ENCODE measurements around the gene RAB3IL1.
A peak's percentile ranks its signal among the peaks of the same experiment; 100 is the strongest.

RAB3IL1 gene

DNA sequence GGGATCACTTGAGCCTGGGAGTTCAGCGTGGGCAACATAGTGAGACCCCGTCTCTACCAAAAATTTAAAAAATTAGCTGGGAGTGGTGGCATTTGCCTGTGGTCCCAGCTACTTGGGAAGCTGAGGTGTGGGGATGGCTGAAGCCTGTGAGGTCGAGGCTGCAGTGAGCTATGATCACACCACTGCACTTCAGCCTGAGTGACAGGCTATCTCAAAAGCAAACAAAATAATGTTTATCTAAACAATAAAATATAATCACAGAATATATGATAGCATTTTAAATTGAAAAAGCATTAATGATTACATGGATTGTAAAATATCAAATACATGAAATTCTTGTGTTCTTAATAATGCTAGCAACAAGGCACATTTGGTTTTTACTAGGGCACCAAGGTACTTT lies 35.5 kb upstream of the RAB3IL1 start:
- DNase-seq: no peak

DNA sequence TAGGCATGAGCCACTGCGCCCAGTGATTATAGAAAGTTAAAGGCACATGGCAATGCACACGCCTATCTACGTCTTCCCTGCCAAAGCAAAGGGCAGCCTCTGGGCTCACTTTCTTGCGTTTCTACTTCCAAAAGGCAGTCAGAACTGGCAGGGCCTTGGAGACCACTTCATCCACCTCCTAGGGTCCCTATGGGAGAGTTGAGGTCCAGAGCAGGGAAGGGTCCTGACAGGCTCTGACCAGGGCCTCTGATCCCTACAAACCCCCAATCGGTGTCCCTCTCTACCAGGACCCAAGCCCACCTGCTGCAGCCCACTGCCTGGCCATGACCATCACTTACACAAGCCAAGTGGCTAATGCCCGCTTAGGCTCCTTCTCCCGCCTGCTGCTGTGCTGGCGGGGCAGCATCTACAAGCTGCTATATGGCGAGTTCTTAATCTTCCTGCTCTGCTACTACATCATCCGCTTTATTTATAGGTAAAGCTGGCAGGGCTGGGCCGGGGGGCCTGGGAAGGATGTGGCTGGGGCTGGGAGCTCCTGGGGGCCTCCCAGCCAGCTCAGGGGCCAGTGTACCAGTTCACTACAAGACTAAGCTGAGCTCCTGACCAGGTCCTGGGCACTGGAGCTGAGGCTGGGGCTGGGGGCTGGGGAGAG lies 34.2 kb upstream of the RAB3IL1 start:
- no peak for DNase-seq

DNA sequence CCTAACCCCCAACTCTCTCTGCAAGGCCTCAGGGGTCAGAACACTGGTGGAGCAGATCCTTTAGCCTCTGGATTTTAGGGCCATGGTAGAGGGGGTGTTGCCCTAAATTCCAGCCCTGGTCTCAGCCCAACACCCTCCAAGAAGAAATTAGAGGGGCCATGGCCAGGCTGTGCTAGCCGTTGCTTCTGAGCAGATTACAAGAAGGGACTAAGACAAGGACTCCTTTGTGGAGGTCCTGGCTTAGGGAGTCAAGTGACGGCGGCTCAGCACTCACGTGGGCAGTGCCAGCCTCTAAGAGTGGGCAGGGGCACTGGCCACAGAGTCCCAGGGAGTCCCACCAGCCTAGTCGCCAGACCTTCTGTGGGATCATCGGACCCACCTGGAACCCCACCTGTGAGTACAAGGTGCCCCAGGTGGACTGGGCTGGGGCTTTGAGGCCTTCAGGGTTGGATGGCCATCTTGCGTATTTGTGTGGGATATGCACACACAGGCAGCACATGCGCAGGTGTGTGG lies 32.7 kb upstream of the RAB3IL1 start, which contains the start of gene BEST1:
Gene BEST1 (plus strand): TSS at position 317 of the 513 bp plus-strand sequence. CDS start 1,456 bp downstream, outside the sequence.
- DNase-seq: no peak

DNA sequence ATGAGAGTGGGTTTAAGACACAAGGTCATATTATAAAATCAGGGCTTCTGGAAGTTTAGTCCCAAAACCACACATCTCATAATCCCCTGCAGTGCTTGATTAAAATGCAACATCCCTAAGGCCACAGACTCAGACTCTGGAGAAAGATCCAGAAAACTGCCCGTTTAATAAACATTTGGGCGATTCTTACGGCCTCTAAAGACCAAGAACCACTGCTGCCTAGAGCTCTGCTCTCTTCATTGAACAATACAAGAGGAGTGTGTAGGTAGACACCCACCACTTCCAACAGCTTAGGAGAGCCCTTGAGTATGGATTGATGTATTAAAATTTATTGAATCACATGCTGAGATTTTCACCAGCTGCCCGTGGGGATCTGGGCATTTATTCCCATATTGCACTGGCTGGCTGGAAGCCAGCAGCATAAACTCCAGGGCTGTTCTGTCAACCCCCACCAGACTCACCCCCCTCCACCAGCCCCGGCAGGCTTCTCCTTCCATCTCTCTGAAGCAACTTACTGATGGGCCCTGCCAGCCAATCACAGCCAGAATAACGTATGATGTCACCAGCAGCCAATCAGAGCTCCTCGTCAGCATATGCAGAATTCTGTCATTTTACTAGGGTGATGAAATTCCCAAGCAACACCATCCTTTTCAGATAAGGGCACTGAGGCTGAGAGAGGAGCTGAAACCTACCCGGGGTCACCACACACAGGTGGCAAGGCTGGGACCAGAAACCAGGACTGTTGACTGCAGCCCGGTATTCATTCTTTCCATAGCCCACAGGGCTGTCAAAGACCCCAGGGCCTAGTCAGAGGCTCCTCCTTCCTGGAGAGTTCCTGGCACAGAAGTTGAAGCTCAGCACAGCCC lies 32.0 kb upstream of the RAB3IL1 start:
- no peak for DNase-seq

DNA sequence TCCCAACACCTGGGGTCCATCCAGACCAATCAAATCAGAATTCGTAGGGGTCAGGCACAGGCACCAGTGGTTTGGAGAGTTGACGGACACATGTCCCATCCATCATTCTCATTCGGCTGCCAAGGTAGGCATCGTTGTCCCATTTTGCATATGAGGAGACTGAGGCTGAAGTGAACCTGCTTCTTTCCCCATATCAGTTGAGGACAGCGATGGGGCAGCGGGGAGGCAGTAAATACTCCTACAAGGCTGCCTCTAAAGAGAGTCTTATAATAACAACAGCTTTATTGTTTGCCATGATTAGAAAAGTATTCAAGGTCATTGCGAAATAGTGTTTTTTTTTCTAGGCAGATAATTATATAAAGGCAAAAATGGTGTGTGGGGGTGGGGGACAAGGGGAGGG lies 31.1 kb upstream of the RAB3IL1 start:
- no peak for DNase-seq

DNA sequence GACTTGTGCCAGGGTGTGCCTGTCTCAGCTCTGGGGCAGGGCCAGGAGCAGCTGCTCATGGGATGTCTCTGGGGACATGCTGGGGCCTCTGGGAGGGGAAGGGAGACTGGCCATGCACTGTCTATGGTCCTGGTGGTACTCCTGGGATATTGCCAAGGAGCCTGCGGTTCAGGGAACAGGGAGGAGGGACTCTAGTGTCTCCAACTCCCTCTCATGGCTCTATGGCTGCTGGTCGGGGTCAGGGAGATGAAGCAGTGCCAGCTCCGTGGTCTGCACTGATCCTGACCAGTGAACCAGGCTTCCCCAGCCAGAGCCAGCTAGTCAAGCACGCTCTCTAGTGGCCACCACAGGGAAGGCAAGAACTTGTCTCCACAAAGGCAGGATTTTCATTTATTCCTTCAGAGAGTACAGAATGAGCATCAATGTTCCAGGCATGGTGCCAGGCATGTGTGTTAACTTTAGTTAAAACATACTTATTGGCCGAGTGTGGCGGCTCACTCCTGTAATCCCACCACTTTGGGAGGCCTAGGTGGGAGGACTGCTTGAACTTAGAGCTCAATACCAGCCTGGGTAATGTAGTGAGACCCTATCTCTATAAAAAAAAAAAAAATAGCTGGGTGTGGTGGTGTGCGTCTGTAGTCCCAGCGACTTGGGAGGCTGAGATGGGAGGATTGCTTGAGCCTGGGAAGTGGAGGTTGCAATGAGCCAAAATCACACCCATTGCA lies 30.3 kb upstream of the RAB3IL1 start:
- DNase-seq: peak; percentile 85

DNA sequence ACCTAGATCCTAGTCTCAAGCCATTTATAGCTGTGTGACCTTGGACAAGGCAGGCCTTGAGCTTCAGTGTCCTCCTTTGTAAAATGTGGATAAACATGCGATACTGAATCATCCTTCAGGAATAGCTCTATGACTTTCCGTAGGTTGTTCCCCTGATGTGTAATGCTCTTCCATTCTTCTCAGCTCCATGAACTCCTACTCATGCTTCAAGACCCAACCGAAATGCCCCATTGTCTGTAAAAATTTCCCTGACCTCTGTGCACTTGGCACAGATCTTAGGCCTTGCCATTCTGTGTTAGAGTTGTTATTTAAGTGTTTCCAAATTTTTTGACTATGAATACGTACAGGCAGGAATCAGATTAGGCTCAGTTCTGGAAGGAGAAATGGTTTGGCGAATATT lies 29.5 kb upstream of the RAB3IL1 start:
- DNase-seq: no peak

DNA sequence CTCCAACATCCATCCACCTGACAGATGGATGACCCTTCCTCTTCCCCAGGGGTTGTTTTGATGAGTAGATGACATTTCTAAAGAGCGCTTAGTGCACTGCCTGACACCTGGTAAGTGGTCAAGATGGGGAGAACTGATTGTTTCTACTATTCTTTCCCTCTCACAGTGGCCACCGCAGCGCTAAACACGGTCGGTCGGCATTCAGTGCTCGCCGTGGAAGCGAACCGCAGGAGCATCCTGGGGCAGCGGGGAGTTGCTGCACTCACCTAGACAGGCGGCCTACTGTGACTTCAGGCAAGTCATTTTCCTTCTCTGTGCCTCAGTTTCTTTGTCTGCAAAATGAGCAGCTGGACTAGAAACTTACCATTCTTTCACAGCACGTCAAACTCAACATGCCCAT lies 27.8 kb upstream of the RAB3IL1 start:
- no peak for DNase-seq

DNA sequence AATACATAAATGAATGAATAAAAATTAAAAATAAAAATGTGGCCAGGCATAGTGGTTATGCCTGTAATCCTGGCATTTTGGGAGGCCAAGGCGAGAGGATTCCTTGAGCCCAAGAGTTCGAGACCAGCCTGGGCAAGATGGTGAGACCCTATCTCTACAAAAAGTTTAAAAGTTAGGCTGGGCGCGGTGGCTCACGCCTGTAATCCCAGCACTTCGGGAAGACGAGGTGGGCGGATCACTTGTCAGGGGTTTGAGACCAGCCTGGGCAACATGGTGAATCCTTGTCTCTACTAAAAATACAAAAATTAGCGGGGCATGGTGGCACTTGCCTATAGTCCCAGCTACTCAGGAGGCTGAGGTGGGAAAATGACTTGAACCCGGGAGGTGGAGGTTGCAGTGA lies 23.1 kb upstream of the RAB3IL1 start:
- no peak for DNase-seq

DNA sequence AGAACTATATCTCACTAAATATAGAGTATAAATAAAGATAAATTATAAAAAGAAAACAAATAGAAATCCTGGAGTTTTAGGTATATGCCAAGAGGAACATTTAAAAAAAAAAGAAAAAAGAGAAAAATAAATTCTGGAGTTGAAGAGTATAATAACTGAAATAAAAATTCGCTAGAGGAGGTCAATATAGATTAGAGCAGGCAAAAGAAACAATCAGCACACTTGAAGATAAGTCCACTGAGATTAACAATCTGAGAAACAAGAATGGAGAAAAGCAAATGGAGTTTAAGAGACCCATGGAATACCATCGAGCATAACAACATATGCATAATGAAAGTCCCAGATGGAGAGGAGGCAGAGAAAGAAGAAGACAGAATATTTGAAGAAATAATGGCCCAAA lies 18.5 kb upstream of the RAB3IL1 start:
- DNase-seq: no peak

DNA sequence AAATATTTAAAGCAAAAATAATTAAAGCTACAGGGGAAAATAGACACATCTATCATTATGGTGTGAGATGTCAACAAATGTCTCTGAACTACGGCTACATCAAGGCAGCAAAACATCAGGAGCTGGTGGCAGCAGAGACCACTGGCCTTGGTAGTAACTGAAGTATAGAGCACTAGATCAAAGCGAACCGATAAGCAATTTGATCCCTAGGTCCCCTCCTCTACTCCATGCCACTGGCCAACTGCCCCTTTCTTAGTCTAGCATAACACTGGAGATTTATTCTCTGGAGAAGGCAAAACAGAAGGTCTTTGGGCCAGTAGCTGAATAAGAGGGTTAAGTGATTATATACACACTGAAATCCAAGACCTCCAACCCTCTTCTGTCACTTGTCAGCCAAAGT lies 13.6 kb upstream of the RAB3IL1 start:
- no peak for DNase-seq

DNA sequence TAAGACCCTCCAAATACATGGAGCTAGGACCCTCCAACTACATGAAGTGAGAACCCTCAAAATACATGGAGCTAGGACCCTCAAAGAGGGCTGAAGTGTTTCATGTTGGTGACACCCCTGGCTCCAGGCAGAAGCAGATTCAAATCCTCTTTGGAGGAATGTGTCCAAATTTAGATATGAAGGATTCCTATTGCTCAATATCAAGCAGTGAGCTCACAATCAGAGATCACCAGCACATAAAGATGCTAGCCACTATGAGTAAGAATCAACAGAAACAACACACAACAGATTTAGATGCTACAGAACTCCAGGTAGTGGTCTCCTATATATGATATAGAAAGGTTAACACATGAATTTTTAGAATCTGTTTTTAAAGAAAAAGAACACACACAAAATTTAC lies 11.2 kb upstream of the RAB3IL1 start:
- no peak for DNase-seq

DNA sequence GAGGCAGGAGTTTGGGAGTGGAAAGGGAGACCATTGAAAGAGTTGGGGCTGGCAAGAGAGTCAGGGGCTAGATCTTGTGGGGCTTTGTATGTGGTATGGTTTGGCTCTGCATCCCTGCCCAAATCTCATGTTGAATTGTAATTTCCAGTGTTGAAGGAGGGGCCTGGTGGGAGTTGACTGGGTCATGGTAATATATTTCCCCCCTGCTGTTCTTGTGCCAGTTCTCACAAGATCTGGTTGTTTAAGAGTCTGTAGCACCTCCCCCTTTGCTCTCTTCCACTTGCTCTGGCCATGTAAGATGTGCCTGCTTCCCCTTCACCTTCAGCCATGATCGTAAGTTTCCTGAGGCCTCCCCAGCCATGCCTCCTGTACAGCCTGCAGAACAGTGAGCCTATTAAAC lies 10.1 kb upstream of the RAB3IL1 start:
- DNase-seq: no peak

DNA sequence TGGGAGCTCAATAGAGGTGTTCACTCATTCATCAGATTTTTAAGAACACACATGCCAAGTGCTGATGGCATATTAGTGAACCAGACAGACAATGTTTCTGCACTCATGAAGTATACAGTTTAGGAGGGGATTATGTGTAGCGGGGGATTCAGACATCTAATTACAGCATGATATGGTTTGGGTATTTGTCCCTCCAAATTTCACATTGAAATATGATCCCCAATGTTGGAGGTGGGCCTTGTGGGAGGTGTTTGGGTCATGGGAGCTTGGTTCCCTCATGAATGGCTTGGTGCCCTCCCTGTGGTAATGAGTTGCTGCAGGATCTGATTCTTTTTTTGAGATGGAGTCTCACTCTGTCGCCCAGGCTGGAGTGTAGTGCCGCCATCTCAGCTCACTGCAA lies 8.9 kb upstream of the RAB3IL1 start:
- DNase-seq: no peak

DNA sequence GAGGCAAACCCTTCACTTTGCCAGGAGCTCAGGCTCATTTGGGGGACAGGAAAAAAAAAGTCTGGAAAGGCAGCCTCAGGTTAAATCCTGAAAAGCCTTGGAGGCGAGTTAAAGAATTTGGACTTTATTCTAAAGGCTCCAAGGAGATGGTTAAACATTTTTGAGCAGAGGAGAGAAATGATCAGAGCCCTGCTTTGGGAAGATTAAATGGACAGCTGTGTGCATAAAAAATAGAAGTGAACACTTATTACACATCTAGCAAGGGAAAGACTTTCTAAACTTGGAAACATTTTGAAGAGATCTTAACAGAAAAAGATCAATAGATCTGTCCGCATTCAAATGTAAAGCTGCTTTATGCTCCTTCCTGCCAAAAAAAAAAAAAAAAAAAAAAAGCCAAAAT lies 8.4 kb upstream of the RAB3IL1 start:
- DNase-seq: no peak

DNA sequence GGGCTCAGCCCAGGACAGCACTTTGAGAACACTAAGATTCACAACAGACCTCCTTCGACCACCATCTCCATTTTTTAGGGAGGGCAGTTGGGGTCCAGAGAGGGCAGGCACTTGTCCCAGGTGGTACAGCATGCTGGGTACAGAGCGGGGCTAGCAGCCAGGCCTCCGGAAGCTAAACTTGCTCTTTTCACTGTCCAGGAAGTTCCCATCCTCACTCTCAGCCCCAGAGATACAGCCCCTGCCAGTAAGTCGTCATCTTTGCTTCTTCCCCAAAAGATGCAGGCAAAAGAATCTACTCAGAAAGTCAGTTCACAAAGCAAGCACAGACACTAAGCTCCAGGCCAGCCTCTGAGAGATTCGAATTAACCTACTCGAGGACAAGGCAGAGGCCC lies 6.7 kb upstream of the RAB3IL1 start:
- no peak for DNase-seq

DNA sequence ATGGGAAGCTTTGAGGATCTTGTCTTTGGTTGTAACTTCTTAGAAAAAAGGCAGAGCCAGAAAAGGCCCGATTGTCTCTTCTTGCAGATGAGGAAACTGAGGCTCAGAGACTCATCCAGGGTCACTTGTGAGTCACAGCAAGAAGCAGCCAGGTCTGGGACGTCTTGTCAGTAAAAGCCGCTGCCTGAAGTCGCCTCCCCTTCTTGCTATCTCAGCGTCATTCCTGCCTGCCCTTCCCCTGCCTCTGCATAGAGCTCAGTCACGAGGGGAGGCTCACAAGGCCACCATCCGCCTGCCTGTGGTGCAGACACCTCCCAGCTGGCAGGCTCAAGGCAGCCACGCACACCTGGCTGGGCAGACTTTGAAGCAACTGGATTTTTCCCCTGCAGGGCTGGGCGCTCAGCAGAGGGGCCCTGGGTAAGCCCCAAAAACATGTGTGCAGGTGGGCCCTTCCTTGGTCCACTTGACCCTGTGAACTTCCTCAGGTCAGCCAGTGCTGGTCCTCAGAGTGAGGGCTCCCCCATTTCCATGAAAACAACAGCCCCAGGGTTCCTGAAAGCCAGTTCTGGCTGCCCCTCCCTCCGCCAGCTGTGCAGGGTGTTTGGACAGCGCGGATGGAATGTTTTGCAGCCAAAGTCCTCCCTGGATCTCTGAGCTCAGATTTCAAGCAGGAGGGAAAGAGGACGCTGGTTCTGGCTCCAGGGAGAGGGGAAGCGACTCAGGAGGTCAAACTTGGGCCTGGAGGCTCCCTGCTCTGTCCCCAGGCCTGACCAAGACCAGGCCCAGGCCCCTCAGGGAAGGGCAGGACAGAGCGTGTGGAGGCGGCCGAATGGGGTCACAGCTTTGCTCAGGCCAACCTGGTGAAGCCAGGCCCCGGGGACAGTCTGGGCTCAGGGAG lies 6.0 kb upstream of the RAB3IL1 start:
- peak; percentile 57 for DNase-seq

DNA sequence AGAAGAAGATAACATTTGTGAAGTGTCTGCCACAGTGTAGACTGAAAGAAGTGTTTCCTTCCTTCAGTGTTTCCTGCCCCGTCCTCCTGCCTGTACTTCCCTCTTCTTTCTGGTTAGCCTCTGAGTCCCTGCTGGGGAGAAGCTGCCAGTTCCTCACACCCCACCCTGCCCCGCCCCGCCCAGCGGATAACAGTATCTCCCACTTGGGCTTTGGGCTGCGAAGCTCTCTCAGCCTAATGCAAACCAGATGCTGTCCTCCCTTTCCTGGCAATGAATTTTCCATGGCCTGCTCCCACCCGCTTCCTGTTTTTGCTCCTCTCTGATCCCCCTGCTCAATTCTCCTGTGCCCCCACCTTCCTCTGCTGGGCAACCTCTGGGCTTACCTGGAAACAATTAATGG lies 5.2 kb upstream of the RAB3IL1 start:
- DNase-seq: no peak

DNA sequence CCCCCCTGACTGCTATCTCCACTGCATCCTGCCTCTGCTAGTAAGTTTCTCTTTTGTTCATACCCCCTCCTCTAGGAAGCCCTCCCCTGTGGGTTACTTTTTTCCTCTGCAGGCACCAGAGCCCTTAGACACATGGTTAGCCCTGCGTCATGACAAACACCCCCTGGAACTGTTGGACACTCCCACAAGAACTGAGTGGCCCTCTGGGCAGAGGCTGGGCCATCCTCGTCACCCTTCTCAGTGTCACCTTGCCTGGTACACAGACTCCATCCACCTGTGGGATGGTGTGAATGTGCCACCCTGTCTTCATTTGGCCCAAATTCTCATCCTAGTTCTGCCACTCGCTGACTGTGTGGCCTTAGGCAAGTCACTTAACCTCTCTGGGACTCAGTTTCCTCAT lies 4.1 kb upstream of the RAB3IL1 start:
- DNase-seq: no peak

DNA sequence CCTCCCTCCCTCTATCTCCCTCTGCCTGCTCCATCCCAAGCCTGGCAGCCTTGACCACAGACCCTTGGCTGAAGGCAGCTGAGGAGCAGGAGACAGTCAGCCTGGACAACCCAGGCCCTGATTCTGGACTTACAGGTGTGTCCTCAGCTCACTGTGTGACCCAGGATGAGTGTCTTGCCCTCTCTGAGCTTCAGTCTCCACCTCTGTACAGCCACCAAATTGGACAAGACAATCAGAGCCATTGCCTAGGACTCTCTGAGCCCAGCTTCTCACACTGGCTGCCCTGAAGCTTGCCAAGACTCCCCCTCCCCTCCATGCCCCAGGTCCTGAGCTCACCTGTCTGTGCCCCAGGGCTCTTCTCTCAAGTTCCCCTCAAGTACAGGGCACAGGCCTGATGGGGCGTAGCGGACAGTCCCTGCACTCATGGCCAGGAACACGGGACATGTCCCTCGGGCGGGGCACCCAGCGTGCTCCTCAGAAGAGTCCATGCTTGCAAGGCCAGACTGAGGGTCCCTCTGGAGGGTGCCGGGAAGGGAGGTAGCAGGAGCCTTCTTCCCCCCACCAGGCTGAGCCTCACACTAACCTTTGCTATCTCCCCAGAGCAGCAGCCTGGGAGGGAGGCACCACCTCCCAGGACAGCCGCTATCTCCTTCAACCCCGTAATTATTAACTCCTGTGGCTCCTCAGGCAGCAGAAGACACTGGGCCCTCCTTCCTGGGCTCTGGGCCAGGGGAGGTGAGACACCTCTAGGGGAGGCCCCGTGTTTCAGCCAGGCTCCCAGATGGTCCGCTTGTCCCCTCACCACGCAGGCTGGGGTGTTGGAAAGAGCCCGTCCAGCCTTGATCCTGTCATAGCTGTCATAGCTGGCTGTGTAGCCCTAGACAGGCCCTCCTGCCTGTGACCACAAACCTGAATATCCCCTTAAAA lies 2.6 kb upstream of the RAB3IL1 start:
- DNase-seq: peak; percentile 60

DNA sequence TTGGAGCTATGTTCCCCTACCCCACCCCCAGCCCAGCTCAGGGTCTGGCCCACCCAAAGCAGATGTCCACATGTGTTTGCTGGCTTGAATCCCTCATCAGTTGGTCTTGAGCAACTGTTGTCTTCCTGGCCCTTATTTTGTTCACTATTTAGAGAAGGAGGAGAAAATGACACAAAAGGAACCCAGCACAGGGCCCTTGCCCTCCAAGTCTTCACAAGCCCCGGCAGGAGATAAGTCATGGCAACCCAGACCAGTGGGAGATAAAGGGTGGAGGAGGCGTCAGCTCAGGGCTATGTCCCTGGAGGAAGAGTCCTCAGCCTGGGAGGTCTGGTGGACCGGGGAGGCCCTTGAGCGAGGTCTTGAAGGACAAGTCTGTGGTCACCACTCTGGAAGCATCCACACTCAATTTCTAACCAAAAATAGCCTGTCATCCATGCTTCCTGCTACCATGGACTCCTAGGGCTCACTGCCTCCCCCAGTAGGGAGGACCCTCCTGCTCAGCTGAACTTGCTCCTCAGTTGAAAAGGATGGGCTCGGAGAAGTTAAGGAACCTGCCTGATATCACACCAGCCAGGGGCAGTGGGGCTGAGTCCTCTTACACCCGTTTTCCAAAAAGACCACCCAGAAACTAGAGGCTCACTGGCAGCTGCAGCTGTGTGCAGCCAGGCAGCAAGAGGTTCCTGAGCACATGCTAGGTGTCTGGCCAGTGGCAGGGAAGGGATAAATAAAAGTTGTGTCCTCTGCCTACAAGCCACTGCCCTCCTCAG lies 1.8 kb upstream of the RAB3IL1 start:
- no peak for DNase-seq
